IPS-NIHi7 (cell line): ENCODE results near the gene CD28.

Experiments used
- DNase-seq: peaks from one replicate; pipeline ENCODE4 v3.0.0; 2012; ENCODE audit warnings: mixed read lengths; ENCODE audit errors: extremely low spot score

Gene CD28

DNA sequence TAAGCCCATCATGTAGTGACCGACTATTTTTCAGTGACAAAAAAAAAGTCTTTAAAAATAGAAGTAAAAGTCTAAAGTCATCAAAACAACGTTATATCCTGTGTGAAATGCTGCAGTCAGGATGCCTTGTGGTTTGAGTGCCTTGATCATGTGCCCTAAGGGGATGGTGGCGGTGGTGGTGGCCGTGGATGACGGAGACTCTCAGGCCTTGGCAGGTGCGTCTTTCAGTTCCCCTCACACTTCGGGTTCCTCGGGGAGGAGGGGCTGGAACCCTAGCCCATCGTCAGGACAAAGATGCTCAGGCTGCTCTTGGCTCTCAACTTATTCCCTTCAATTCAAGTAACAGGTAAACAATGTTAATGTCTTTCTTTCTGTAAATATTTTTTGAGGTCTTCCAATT, at the start of gene CD28:
Gene CD28, plus strand, starts transcription at position 237 of the 400 bp plus-strand sequence. Its CDS starts 58 bp downstream, at position 295.
- no peak for DNase-seq

DNA sequence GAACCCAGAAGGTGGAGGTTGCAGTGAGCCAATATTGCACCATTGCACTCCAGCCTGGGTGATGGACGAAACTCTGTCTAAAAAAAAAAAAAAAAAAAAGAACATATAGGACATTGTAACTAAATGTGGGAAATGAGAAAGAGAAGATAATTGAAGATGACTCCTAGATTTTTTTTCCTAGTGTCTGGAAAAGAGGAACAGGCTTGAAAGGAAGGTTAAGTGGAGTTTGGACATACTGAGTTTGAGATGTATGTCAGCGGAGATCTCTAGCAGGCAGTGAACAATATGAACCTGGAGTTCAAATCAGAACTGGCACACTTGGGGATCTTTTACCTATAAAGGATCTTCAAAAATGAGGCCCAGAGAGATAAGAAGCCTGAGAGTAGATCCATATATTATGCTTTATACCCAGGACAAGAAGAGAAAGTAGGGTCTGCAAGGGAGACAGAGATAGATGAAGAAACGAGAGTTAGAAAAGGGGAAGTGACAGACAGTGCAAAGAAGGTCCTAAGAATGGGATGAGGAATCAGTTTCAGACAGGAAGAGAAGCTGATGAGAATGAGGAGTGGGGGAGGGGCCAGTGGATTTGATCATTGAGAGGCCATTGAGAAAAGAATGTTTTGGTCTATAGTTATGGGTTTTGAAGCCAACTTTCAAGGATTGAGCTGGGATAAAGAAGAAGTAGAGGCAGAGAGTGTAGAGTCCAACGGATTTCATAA, 46.9 kb upstream of the CD28 start:
- DNase-seq: no peak

DNA sequence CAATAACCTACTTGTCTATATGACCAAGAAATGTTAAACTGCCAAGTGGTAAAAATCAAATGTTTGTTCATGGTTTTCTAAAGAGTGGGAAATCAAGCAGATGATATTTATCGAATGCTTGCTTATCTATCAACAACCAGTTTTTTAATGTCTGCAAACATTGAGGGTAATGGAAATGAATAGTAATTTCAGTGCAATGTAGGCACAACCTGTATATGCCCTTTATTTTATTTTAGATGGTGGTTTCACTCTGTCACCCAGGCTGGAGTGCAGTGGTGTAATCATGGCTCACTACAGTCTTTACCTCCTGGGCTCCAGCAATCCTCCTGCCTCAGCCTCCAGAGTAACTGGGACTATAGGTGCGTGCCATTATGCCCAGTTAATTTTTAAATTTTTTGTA, 46.0 kb upstream of the CD28 start:
- no peak for DNase-seq

DNA sequence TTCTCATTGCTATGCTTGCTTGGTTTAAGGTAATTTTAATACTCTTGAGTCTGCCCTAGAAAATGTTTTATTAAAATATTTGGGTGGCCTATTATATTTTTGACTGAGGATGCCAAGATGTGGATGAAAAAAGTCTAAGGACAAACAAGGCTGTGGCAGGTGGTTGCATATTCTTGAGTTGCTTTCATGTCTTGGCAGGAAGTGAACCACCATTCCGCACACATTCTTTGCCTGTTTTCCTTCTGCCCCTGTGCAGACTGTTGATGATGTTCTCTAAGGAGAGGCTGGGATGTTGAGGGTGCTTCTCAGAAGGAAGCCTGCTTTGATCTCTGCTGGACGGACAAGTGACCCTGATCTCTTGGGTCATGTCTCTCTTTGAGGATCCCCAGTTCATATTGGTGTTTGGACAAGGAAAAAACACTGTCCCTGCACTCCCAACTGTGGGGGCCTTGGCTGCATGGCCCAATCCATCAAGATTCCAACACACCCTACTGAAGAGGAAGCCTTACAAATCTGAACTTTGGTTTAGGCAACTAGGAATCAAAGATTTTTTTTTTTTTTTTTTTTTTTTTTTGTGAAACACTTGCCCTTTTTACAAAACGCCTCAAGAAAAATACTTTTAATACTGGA, 45.0 kb upstream of the CD28 start:
- no peak for DNase-seq

DNA sequence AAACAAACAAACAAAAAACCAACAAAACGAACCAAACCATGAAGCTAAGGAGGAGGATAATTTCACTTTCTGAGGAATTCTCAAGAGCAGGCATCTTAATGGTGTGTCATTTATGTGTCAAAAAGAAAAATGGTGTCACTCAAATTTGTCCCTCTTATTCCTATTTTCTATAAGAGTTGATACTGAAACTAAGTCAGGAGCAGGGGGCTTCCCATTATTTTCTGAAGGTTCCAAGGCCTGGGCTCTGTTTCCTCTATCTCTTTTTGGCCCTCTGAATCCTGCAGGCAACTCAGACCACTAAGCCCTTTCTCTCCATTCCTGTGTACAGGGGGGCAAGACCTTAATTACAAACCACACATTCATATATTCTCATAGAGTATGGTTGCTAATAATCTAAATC, 44.0 kb upstream of the CD28 start:
- no peak for DNase-seq

DNA sequence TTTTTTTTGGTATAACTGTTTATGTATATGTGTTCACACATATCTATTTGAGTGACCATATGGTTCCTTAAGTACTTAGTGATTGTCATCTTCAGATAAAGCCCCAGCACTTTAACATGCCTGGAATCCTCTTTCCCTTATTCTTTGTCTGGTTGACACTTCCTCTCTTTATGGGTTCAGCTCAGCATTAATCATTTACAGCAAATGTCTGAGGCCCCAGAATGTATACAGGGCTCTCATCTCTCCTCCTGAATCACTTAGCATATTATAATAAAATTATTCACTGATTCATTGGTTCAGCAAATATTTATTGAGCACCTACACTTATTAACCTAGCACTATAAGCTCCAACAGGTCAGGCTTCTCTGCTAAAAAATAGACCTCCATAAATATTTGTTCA, 43.5 kb upstream of the CD28 start:
- DNase-seq: no peak

DNA sequence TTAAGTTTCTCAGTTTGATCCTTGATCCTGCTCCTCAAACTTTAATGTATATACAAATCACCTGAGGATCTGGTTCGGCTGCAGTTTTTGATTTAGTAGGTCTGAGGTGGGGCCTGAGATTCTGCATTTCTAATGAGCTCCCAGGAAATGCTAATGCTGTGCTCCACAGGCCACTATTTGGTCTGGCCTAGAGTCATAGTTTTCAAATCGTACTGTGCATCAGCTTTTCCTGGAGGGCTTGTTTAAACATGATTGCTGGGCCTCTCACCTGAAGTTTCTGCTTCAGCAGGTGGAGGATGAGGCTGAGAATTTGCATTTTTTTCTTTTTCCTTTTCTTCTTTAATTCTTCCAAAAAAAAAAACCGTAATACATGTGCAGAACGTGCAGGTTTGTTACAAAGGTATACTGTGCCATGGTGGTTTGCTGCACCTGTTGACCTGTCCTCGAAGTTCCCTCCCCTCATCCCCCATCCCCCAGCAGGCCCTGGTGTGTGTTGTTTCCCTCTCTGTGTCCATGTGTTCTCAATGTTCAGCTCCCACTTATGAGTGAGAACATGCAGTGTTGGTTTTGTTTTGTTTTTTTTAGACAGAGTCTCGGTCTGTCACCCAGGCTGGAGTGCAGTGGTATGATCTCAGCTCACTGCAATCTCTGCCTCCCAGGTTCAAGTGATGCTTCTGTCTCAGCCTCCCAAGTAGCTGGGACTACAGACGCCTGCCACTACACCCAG, 42.2 kb upstream of the CD28 start:
- DNase-seq: no peak

DNA sequence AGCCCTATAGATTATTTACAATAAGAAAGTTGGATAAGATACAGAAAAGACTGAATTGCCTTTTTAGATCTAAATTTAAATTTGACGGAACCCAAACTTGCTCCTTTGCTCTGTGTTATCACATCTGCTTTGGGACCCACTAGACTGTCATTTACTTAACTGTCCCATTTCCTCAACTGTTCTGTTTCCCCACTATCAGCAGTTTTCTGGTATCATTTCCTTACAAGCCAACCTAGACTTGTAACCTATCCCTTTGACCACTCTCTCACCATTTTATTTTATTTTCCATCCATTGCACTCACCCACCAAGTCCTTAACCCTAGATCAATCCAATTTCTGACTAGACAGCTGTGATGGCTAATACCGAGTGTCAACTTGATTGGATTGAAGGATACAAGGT, 38.6 kb upstream of the CD28 start:
- no peak for DNase-seq

DNA sequence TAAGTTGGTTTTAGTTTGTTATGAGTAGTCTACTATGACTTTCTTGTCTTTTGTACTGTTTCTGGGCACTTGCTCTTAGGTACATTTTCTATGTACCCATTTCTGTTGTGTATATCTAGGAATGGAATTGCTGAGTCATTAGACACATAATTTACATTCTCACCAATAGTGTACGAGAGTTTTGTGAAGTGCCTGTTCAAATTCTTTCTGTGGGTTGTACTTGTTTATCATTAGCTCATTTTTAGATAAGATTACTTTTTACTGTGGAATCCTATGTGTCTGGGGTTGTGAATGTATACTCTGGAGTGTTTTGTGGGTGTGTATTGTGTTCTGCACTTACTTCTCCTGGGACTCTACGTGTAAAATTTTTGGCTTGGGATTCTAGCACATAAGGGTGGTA, 36.6 kb upstream of the CD28 start:
- DNase-seq: no peak

DNA sequence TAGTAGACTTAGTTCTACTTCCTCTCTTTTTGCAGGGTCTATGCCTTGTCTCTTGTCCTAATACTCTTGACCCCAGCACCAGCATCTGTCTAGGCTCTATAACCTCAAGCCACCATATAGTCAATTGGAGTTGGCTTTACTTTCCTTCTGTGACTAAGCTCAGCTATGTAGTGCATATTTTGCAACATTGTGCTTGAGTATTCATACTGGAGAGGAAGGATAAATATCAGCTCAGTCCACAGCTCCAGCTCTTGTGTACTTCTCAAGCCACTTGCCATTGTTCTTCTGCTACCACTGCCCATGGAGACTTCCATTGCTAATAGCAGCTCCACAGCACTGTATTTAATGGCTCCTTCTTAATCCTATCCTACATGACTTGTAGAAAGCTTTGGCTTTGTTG, 35.5 kb upstream of the CD28 start:
- no peak for DNase-seq

DNA sequence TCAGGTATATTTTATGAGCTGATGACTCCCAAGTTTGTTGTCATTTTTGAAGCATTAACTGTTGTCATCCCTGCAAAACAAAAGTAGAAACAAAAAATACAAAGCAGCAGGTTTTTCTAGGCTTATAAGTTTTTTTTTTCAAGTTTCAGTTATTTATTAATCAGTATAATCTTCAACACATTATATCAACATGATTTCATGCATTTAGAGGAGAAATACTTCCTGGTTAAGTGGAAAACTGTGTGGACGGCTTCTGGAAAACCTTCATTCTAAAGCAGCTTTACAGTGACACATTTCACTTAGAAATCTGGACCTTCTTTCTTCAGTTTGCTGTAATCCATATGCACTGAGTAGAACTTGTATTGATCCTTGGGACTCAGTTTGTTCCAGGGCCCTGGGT, 34.6 kb upstream of the CD28 start:
- DNase-seq: no peak

DNA sequence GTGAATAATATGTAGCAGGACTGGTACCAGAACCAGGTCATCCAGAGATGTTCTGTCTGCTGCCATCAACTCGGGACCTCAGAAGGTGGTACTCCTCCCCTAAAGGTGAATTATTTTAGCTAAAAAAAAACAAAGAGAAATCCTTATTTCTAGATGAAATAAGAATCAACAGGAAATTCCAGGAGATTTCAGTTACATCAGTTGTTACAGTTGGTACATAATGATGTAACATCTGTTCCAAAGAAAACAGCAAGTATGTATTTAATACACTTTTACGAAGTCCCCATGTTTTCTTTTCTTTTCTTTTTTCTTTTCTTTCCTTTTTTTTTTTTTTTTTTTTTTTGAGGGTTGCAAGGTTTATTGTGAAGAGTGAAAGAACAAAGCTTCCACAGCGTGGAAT, 33.6 kb upstream of the CD28 start:
- no peak for DNase-seq

DNA sequence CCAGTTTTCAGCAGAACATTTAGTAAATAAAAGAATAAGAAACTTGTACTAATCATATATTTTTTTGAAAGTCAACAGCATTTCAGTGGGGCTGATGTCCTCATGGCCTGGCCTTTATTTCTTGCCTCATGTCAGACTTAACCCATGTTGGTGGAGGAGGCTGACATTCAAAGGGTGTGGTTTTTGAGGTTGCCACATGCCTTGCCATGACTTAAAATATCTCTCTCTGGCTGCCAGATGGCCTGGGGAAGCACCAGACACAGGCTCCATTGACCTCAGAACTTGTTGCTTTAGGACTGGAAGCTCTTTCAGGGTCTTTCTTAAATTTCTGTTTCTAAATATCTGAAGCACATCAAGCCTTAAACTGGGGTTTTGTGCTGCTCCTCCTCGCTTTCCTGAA, 32.5 kb upstream of the CD28 start:
- no peak for DNase-seq

DNA sequence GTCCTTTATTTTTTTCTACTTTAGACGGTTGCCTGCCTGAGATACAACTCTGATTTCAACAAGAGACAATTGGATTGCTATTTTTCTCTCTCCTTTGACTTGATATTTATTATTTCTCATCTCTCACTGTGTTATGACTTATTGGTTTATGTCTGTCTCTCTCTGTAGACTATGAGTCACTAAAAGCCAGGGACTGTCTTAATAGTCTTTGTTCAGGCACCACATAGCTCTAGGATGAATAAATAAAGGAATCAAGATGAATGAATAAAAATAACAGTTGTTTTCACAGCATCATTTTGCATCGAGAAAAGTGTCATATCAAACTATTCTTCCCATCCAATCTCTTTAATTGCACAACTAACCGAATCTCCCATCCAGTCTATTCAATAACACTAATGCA, 31.4 kb upstream of the CD28 start:
- DNase-seq: no peak

DNA sequence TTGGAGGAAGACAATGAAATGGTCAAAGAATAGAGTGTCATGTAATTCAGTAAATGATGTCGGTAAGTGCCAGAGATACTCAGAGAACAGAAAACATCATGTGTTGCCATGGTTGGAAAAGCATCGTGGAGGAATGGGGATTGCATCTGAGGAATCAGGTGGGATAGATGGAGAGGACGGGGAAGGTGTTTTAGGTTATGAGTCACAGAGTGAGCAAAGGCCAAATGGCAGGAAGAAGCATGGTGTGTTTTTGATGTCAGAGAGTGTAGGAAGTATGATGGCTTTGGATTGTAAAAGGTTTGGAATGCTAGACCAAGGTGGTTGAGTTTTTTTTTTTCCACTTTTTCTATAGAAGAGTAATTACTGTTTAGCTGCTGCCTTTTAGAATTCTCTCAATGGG, 27.5 kb upstream of the CD28 start:
- no peak for DNase-seq

DNA sequence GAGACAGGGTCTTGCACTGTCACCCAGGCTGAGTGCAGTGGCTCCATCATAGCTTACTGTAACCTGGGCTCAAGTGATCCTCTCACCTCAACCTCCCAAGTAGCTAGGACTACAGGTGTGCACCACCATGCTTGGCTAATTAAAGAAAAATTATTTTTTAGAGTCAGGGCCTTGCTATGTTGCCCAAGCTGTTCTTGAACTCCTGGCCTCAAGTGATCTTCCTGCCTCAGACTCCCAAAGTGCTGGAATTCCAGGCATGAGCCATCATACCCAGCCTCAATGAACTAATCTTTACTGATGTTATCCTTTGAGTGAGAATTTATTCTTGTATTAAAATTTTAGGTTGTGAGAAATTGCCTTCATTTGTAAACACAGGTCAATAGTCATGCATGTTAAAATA, 27.0 kb upstream of the CD28 start:
- DNase-seq: no peak

DNA sequence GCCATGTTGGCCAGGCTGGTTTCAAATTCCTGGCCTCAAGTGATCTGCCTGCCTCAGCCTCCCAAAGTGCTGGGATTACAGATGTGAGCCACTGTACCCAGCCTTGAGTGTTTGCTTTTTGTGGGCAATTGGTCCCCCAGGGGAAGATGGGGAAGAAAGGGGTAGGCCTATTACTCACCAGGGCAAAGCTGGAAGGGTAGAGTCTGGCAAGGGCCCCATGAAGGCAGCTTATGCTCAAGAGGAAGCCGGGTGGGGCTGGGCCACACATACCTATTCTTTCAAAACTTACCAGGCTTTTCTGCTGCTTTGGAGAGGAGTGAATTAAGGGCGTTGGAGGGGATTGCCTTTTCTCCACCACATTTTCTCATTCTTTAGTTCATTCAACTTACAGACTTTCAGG, 24.5 kb upstream of the CD28 start:
- no peak for DNase-seq

DNA sequence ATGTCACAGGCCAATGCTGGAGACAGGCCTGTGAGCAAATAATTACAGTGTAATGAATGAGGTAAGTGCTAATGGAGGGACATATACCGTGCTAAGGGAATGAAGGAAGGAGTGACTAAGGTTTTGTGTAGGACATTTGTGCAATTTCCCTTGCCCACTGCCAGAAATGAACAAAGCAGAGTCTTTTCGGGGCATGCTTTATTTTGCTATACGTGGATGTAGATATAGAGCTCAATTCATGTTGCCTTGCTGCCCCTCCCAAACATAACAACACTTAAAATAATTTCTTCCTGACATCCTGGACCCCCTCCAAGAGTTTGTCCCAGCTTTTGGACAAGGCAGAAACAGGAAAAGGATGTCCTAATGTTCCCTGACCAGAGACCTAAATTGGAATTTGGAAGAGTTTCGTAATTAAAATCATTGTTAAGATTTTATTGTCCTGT, 23.7 kb upstream of the CD28 start:
- DNase-seq: no peak

DNA sequence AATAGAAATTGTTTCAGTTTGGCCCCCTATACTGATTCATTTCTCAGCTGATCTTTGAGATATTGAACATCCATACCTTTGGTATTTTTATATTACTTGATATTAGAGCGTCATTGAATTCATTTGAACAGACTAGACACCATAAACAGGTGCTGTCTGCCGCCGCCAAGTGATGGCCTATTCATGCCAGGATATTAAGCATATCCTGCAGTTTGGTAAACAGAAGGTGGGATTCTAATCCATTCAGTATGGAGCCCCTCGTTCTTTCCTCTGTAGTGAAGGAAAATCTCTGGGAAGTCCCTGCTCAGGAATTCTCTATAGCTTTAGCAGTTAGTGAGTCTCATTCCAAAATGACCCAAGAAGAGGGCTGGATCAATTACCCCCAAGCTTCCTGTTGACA, 23.0 kb upstream of the CD28 start:
- DNase-seq: no peak

DNA sequence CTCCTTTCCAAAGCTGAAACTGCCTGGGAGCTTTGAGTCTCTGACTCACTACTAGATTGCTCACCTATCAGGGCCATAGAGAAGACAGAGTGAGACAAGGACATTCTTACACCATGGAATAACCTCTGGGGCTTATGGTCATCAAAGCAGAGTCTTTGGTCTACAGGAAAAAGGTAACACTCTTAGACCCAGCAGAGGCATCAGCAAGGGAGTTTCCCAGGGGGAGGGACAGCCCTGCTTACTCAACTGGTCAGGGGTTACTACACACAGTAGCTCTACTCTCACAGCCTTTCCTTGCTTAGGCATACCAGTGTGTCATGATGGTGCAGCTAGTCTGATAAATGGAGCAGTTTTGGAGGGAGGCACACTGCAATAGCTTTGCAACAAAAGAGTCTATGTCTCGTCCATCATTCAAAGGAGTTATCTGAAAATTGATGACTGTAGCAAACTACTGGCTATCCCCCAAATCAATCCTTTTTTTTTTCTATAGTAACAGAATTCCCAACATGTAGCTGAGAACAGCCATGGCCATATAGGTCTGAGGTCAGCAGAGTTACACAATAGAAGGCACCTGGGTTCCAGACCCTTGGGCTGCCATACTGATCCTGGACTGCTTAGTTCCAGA, 22.4 kb upstream of the CD28 start:
- no peak for DNase-seq

DNA sequence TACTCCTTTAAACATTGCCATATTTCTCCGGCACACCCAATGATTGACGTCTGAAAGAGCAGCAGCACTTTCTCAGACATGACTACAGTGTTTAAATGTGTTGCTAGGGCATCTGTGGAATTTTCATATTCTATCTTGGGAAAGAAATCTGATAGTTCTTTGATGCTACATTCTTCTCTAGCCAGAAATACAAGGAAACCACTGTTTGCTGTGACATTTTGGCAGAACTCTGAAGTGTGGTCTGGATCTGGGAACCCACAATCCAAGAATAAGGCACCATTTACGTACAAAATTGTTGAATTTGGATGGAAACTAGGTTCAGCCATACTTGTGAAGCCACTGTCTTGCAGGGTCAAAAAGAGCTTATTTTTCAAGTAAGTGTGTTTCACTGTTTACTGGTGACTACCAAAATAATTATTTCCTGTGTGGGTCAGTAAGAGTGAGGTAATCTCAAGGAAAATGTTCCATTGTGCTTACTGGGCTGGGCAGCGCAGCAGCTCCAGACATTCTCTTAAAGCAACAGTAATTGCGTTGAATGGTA, 21.3 kb upstream of the CD28 start:
- no peak for DNase-seq

DNA sequence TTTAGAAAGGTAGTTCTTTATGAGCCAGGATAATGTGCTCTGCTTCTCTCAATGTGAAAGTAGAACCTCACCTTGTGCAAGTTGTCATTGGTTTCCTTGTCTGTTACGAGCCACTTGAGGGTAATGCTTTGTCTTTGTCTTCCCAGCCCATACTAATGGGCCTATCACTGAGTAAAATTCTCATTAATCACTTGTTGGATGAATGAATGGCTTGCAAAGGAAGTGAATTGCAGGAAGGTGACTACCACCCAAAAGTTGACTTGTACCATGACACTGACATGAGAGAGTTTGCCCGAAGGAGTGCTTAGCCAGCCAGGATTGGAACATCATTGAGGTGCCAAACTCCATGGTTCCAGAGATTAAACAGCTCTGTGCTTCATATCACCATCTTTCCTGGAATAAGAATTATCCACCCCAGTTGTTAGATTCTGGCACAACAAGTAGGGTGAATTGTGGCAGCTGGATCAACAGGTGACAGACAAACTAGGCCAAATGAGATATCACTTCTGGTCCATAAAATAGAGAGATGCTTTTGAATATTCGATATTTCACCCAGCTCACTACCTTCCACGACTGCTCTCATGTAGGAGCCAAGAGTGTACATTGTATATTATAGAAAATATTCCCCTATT, 20.5 kb upstream of the CD28 start:
- no peak for DNase-seq
